ENCODE results near the gene MRPS27.
A peak's percentile ranks its signal among the peaks of the same experiment; 100 is the strongest.

The MRPS27 gene

DNA sequence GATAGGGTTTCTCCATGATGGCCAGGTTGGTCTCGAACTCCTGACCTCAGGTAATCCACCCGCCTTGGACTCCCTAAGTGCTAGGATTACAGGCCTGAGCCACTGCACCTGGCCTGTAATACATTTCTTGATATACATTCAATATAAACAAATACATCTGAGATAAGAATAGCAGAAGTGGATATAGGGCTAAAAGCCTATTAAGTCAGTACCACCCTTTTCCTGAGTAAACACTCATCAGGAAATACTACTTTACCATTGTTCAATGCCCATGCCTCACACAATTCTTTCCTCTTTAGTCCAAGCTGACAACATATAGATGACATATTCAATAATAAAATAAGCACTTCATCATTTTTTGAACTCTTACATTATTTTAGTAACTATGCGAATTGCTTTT, 64.8 kb downstream of the MRPS27 start:
- Histone ChIP-seq H3K36me3 (ENCODE audit: control insufficient read depth in 4 of 4, insufficient read depth in 4 of 4, low read length in 3 of 4) (peaks cover 0 to 11% (median 6%) of the 10 kb centered on the region in 4 experiments), H3K27ac (ENCODE audit: insufficient read depth in 1 of 2, low read depth in 1 of 2, low read length in 2 of 2, poor library complexity in 1 of 2, severe bottlenecking in 2 of 2) (no peak overlapping the region), H3K9me3 (ENCODE audit: control extremely low read depth in 1 of 5, control insufficient read depth in 4 of 5, insufficient read depth in 2 of 5, low read depth in 1 of 5, low read length in 4 of 5) (no peaks in the 10 kb centered on the region), H3K4me3 (ENCODE audit: control insufficient read depth in 1 of 7, extremely low read depth in 1 of 7, insufficient read depth in 4 of 7, low read depth in 2 of 7, low read length in 6 of 7) (no peak overlapping the region), H3K27me3 (replicated peaks in 2 of 5; ENCODE audit: control insufficient read depth in 4 of 5, insufficient read depth in 5 of 5, low read length in 4 of 5) (no peaks in the 10 kb centered on the region), H3K4me1 (ENCODE audit: control extremely low read depth in 1 of 4, control insufficient read depth in 4 of 4, insufficient read depth in 4 of 4, low read length in 3 of 4) (no peaks in the 10 kb centered on the region)
- CTCF ChIA-PET = no interaction called here
- POLR2A ChIA-PET = no interaction called here
- 100% methylated on average over 1 of the region's 3 CpGs for WGBS (ENCODE audit: insufficient coverage)
- DNase-seq = no peak

DNA sequence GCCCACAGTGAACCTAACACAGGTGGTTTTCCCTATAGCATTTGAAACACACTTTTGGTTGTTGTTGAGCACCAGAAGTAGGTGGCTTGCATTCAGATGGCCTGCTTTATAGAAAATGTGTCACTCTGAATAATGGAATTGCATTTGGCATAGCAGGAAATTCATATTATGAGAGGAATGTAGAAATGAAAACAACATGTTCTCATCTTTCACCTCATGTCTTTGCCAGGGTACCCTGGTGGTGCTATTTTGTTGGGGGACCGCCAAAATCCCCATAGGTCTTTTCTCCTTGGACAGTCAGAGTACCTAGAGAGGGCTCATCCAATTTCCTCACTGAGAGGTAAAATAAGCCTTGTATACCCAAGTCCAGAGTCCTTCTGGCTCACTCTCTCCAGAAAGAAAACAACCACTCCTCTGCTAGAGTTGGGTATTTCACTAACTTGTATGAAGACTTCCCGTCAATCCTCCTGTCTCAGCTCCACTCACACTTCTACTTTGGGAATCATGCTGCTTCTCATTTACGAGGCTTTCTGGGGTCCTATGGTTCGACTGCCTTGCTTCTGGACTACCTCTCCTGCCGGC, 67.4 kb downstream of the MRPS27 start:
- CTCF ChIA-PET = no interaction called here

DNA sequence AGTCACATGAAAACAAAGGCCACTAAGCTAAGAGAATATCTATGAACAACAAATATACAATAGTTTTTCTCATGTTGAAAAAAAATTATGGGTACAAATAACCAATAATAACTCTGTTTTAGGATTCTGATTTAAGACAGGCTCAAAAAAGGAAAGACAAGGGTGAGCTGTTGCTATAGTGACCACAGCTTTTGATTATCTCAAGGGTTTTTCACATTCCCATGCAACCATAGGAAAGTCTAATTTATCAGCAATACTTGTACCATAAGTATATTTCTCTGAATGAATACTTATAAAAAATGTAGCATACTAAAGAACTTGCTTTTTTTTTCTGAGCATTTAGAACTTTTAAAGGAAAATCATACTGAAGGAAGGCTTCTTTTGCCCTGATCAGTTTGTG, 68.0 kb downstream of the MRPS27 start:
- no peaks in the 10 kb centered on the region for H3K9me3 ChIP-seq (ENCODE audit: control extremely low read depth in 1 of 5, control insufficient read depth in 4 of 5, insufficient read depth in 2 of 5, low read depth in 1 of 5, low read length in 4 of 5)
- H3K36me3 ChIP-seq (ENCODE audit: control insufficient read depth in 4 of 4, insufficient read depth in 4 of 4, low read length in 3 of 4) = peaks cover 0 to 9% (median 5%) of the 10 kb centered on the region in 4 experiments
- POLR2A ChIA-PET = no interaction called here
- no peak overlapping the region for H3K4me3 ChIP-seq (ENCODE audit: control insufficient read depth in 1 of 7, extremely low read depth in 1 of 7, insufficient read depth in 4 of 7, low read depth in 2 of 7, low read length in 6 of 7)
- no peak for DNase-seq
- no peaks in the 10 kb centered on the region for H3K4me1 ChIP-seq (ENCODE audit: control extremely low read depth in 1 of 4, control insufficient read depth in 4 of 4, insufficient read depth in 4 of 4, low read length in 3 of 4)
- H3K27me3 ChIP-seq (replicated peaks in 2 of 5; ENCODE audit: control insufficient read depth in 4 of 5, insufficient read depth in 5 of 5, low read length in 4 of 5) = no peaks in the 10 kb centered on the region
- no peak overlapping the region for H3K27ac ChIP-seq (ENCODE audit: insufficient read depth in 1 of 2, low read depth in 1 of 2, low read length in 2 of 2, poor library complexity in 1 of 2, severe bottlenecking in 2 of 2)
- CTCF ChIA-PET = no interaction called here

More for the DNA sequence above, 67.4 kb downstream of the MRPS27 start:
- POLR2A ChIA-PET = no interaction called here
- no peaks in the 10 kb centered on the region for H3K27me3 ChIP-seq (replicated peaks in 2 of 5; ENCODE audit: control insufficient read depth in 4 of 5, insufficient read depth in 5 of 5, low read length in 4 of 5)
- no peak overlapping the region for H3K27ac ChIP-seq (ENCODE audit: insufficient read depth in 1 of 2, low read depth in 1 of 2, low read length in 2 of 2, poor library complexity in 1 of 2, severe bottlenecking in 2 of 2)
- H3K4me3 ChIP-seq (ENCODE audit: control insufficient read depth in 1 of 7, extremely low read depth in 1 of 7, insufficient read depth in 4 of 7, low read depth in 2 of 7, low read length in 6 of 7) = no peak overlapping the region
- WGBS (ENCODE audit: insufficient coverage) = 100% methylated on average over 3 of the region's 5 CpGs
- H3K9me3 ChIP-seq (ENCODE audit: control extremely low read depth in 1 of 5, control insufficient read depth in 4 of 5, insufficient read depth in 2 of 5, low read depth in 1 of 5, low read length in 4 of 5) = no peaks in the 10 kb centered on the region
- H3K36me3 ChIP-seq (ENCODE audit: control insufficient read depth in 4 of 4, insufficient read depth in 4 of 4, low read length in 3 of 4) = peaks cover 0 to 11% (median 5%) of the 10 kb centered on the region in 4 experiments
- no peak for DNase-seq
- no peaks in the 10 kb centered on the region for H3K4me1 ChIP-seq (ENCODE audit: control extremely low read depth in 1 of 4, control insufficient read depth in 4 of 4, insufficient read depth in 4 of 4, low read length in 3 of 4)

DNA sequence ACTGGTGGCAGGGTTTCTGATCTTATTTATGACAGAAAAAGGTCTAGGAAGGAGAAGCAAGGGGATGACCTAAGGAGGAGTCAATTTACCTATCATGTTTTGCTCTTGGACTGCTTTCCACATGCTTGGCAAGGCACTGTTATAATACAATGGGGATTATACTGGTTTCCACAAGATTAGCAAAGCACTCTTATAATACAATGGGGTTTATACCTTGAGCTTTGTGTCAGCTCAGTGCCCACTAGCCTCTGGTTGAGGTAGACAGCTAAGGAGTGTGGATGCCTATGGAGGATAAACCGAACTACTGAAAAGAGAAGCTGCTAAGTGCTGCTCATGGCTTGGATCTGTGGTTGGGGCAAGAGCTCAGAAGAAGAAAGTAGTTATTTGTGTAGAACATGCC, 68.7 kb downstream of the MRPS27 start:
- ChIA-PET CTCF (no interaction called here), POLR2A (no interaction called here)
- no peaks in the 10 kb centered on the region for H3K27me3 ChIP-seq (replicated peaks in 2 of 5; ENCODE audit: control insufficient read depth in 4 of 5, insufficient read depth in 5 of 5, low read length in 4 of 5)
- H3K4me1 ChIP-seq (ENCODE audit: control extremely low read depth in 1 of 4, control insufficient read depth in 4 of 4, insufficient read depth in 4 of 4, low read length in 3 of 4) = no peaks in the 10 kb centered on the region
- H3K27ac ChIP-seq (ENCODE audit: insufficient read depth in 1 of 2, low read depth in 1 of 2, low read length in 2 of 2, poor library complexity in 1 of 2, severe bottlenecking in 2 of 2) = no peak overlapping the region
- H3K9me3 ChIP-seq (ENCODE audit: control extremely low read depth in 1 of 5, control insufficient read depth in 4 of 5, insufficient read depth in 2 of 5, low read depth in 1 of 5, low read length in 4 of 5) = no peaks in the 10 kb centered on the region
- no peak overlapping the region for H3K4me3 ChIP-seq (ENCODE audit: control insufficient read depth in 1 of 7, extremely low read depth in 1 of 7, insufficient read depth in 4 of 7, low read depth in 2 of 7, low read length in 6 of 7)
- no peak for DNase-seq
- peaks cover 0 to 9% (median 3%) of the 10 kb centered on the region in 4 experiments for H3K36me3 ChIP-seq (ENCODE audit: control insufficient read depth in 4 of 4, insufficient read depth in 4 of 4, low read length in 3 of 4)
- 100% methylated on average over 1 of the region's 1 CpG for WGBS (ENCODE audit: insufficient coverage)

DNA sequence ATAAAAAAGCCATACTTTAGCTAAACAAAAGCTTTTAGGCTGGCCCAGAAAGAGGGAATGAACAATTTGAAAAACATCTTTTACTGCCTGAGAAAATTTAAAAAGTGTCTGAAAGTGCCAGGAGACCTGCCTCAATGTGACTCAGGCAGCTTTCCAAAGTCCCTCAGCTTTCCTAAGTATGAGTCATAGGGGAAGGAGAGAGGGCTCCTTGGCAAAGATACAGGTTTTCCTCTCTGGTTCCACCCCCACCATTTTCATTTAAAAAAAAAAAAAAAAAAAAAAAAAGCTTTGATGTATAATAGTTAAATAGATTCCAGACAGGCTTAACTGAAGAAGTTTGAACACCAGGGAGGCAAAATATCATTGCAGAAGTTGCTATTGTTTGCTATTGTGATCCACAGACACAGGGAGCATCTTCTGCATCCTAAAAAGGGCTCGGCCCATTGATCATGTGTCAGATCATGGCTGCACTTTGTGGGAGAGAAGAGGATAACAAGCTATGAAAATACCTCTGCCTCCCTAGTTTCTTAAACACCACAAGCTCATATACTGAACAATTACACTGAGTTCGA, 71.5 kb downstream of the MRPS27 start:
- peaks cover 0 to 9% (median 3%) of the 10 kb centered on the region in 4 experiments for H3K36me3 ChIP-seq (ENCODE audit: control insufficient read depth in 4 of 4, insufficient read depth in 4 of 4, low read length in 3 of 4)
- no peaks in the 10 kb centered on the region for H3K27me3 ChIP-seq (replicated peaks in 2 of 5; ENCODE audit: control insufficient read depth in 4 of 5, insufficient read depth in 5 of 5, low read length in 4 of 5)
- CTCF ChIA-PET = interaction anchor here (0.8 to 1.6 kb wide), 4 partner anchors 10 to 114 kb away, joined by 3 to 4 read pairs (median 4); no protein-coding TSS in a partner anchor
- no peak overlapping the region for H3K4me3 ChIP-seq (ENCODE audit: control insufficient read depth in 1 of 7, extremely low read depth in 1 of 7, insufficient read depth in 4 of 7, low read depth in 2 of 7, low read length in 6 of 7)
- H3K9me3 ChIP-seq (ENCODE audit: control extremely low read depth in 1 of 5, control insufficient read depth in 4 of 5, insufficient read depth in 2 of 5, low read depth in 1 of 5, low read length in 4 of 5) = no peaks in the 10 kb centered on the region
- POLR2A ChIA-PET = interaction anchor here (0.7 kb wide), 1 partner anchor 45 kb away, joined by 5 read pairs; no protein-coding TSS in a partner anchor
- no peak for DNase-seq
- peaks cover 0 to 4% (median 0%) of the 10 kb centered on the region in 4 experiments for H3K4me1 ChIP-seq (ENCODE audit: control extremely low read depth in 1 of 4, control insufficient read depth in 4 of 4, insufficient read depth in 4 of 4, low read length in 3 of 4)
- 100% methylated on average over 1 of the region's 2 CpGs for WGBS (ENCODE audit: insufficient coverage)
- H3K27ac ChIP-seq (ENCODE audit: insufficient read depth in 1 of 2, low read depth in 1 of 2, low read length in 2 of 2, poor library complexity in 1 of 2, severe bottlenecking in 2 of 2) = no peak overlapping the region

DNA sequence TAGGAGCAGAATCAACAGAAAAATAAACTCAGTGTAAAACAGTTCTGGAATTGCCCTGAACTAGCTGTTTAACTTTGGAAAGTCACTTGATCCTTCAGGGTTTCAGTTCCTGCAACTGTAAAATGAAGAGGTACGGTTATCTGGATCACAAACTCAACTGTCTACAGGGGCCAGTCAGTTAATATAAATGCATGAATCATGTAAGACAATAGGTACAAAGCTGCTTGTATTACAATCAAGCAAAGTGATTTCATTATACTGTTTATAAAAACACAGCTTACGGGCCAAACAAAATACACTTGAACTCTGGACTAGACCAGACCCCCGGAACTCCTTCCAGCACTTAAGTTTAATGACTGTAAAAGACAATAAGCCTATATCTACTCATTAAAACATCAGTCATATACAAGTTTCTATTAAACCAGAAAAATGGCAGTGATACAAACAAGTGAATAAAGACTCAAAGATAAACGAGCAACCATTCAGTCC, 73.0 kb downstream of the MRPS27 start:
- Histone ChIP-seq H3K27ac (ENCODE audit: insufficient read depth in 1 of 2, low read depth in 1 of 2, low read length in 2 of 2, poor library complexity in 1 of 2, severe bottlenecking in 2 of 2) (no peak overlapping the region), H3K27me3 (replicated peaks in 2 of 5; ENCODE audit: control insufficient read depth in 4 of 5, insufficient read depth in 5 of 5, low read length in 4 of 5) (no peaks in the 10 kb centered on the region), H3K9me3 (ENCODE audit: control extremely low read depth in 1 of 5, control insufficient read depth in 4 of 5, insufficient read depth in 2 of 5, low read depth in 1 of 5, low read length in 4 of 5) (no peaks in the 10 kb centered on the region), H3K36me3 (ENCODE audit: control insufficient read depth in 4 of 4, insufficient read depth in 4 of 4, low read length in 3 of 4) (peaks cover 0 to 3% (median 1%) of the 10 kb centered on the region in 4 experiments), H3K4me3 (ENCODE audit: control insufficient read depth in 1 of 7, extremely low read depth in 1 of 7, insufficient read depth in 4 of 7, low read depth in 2 of 7, low read length in 6 of 7) (no peak overlapping the region), H3K4me1 (ENCODE audit: control extremely low read depth in 1 of 4, control insufficient read depth in 4 of 4, insufficient read depth in 4 of 4, low read length in 3 of 4) (peaks cover 0 to 4% (median 0%) of the 10 kb centered on the region in 4 experiments)
- WGBS (ENCODE audit: insufficient coverage) = 75% methylated on average over 2 of the region's 4 CpGs
- CTCF ChIA-PET = interaction anchor here (0.7 to 1.6 kb wide), 3 partner anchors 9 to 13 kb away, joined by 3 read pairs; no protein-coding TSS in a partner anchor
- POLR2A ChIA-PET = no interaction called here
- no peak for DNase-seq

DNA sequence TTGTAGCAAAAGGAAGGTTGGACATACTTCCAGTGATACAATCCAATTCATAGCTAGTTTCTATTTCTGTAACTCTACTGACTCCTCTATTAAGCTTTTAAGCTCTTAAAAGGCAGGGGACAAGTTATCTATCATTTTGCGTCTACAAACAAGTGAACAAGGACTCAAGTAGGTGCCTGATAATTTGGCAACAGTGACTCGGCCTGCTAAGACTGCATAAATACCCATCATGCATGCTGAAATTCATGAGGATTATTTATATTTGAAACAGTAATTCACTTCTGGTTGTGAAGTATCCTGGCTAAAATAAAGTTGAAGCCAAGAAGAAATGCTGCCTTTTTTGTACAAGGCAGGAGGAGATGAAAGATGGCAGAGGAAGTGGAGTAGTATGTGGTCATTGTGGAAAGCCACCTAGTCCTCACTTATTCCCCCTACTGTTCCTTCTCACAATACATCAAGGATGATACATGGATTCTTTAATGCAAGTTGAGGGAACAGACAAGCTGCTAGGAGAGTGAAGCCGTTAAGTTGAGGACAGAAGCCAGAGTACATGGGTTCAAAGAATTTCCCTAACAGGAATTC, 74.0 kb downstream of the MRPS27 start:
- Histone ChIP-seq H3K27ac (ENCODE audit: insufficient read depth in 1 of 2, low read depth in 1 of 2, low read length in 2 of 2, poor library complexity in 1 of 2, severe bottlenecking in 2 of 2) (no peak overlapping the region), H3K4me3 (ENCODE audit: control insufficient read depth in 1 of 7, extremely low read depth in 1 of 7, insufficient read depth in 4 of 7, low read depth in 2 of 7, low read length in 6 of 7) (no peak overlapping the region), H3K36me3 (ENCODE audit: control insufficient read depth in 4 of 4, insufficient read depth in 4 of 4, low read length in 3 of 4) (peaks cover 0 to 3% (median 1%) of the 10 kb centered on the region in 4 experiments), H3K27me3 (replicated peaks in 2 of 5; ENCODE audit: control insufficient read depth in 4 of 5, insufficient read depth in 5 of 5, low read length in 4 of 5) (no peaks in the 10 kb centered on the region), H3K4me1 (ENCODE audit: control extremely low read depth in 1 of 4, control insufficient read depth in 4 of 4, insufficient read depth in 4 of 4, low read length in 3 of 4) (peaks cover 0 to 4% (median 0%) of the 10 kb centered on the region in 4 experiments), H3K9me3 (ENCODE audit: control extremely low read depth in 1 of 5, control insufficient read depth in 4 of 5, insufficient read depth in 2 of 5, low read depth in 1 of 5, low read length in 4 of 5) (no peaks in the 10 kb centered on the region)
- DNase-seq = peak in 1 of 3 donors; percentile 38
- WGBS (ENCODE audit: insufficient coverage) = 100% methylated on average over 2 of the region's 3 CpGs
- ChIA-PET POLR2A (no interaction called here), CTCF (interaction anchor here (0.8 to 2.0 kb wide), 6 partner anchors 10 to 113 kb away, joined by 3 to 9 read pairs (median 3); no protein-coding TSS in a partner anchor)

All from common myeloid progenitor, CD34-positive (primary cell).